ENCODE measurements around the gene RMND5B. TPM values are rescaled to one million over a fixed set of nuclear protein-coding genes. Genes with fewer than 3 reads are reported as not detected.

The RMND5B gene
- total and polyA plus RNA-seq, 10 donors = 22.2 to 52.8 (median 36.1) TPM

- H3K36me3 ChIP-seq = peaks cover 0 to 29% (median 24%) of the 10 kb centered on the region in 6 donors
- WGBS, 5 donors = 2 to 3% (median 2%) methylated on average over 53 to 68 of the region's 68 CpGs
- intact Hi-C loops (cut with DNase I; ENCODE audit: low total_unique reads) = no loop called here
- no peaks in the 10 kb centered on the region for H3K9me3 ChIP-seq
- TF ChIP-seq POLR2A (IDR thresholded peaks at IDR 0.05) (no peak), CTCF (IDR thresholded peaks at IDR 0.05 in 8 of 11, conservative IDR thresholded peaks at IDR 0.05 in 3 of 11) (peak in 1 of 11 experiments; percentile 28), POLR2AphosphoS5 (IDR thresholded peaks at IDR 0.05) (peak; percentile 92 to 96 (median 93))
- DNase-seq = peak; percentile 99
- H3K27me3 ChIP-seq (replicated peaks in 1 of 7) = no peaks in the 10 kb centered on the region
- H3K4me3 ChIP-seq = peak within 1 kb of the TSS; percentile 62 to 97 (median 91)
- H3K4me1 ChIP-seq = peaks cover 9 to 52% (median 26%) of the 10 kb centered on the region in 6 donors
- peak within 1 kb of the TSS in 7 of 8 donors; percentile 29 to 87 (median 75) for H3K27ac ChIP-seq
Measured at GRCh38 chr5:178153530-178154340, 22.9 kb downstream of the RMND5B start, which contains the start of gene NHP2. TSS of gene NHP2 (minus strand) at chr5:178153885. CDS start at chr5:178153817, 68 bp downstream.

DNA sequence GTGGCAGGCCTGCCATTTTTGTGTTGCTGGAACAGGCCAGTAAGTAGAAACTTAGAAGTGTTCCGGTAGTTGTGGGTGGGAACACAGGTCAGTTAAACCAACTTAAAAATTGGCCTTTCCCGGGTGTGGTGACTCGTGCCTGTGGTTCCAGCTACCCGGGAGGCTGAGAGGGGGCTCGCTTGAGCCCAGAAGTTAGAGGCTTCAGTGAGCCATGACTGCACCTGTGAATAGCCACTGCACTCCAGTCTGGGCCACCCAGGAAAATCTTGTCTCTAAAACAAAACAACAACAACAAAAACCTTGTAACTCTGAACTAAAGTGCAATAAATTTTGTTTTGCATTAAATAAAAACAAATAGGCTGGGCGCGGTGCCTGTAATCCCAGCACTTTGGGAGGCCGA, 24.3 kb downstream of the RMND5B start:
- no peak for DNase-seq
- Histone ChIP-seq H3K36me3 (peaks cover 0 to 16% (median 10%) of the 10 kb centered on the region in 6 donors), H3K9me3 (no peaks in the 10 kb centered on the region), H3K27ac (no peak overlapping the region), H3K4me1 (peaks cover 9 to 43% (median 26%) of the 10 kb centered on the region in 6 donors), H3K4me3 (no peak overlapping the region), H3K27me3 (replicated peaks in 1 of 7) (no peaks in the 10 kb centered on the region)
- 71 to 83% (median 77%) methylated on average over 8 of the region's 8 CpGs for WGBS, 5 donors
- intact Hi-C loops (cut with DNase I; ENCODE audit: low total_unique reads) = no loop called here
- no peak for TF ChIP-seq CTCF (IDR thresholded peaks at IDR 0.05 in 8 of 11, conservative IDR thresholded peaks at IDR 0.05 in 3 of 11)
- no peak for TF ChIP-seq POLR2A (IDR thresholded peaks at IDR 0.05)
- no peak for TF ChIP-seq POLR2AphosphoS5 (IDR thresholded peaks at IDR 0.05)

GRCh38 chr5:178160176-178160575, 29.4 kb downstream of the RMND5B start:
- H3K36me3 ChIP-seq = no peaks in the 10 kb centered on the region
- WGBS, 5 donors = 68 to 86% (median 80%) methylated on average over 5 of the region's 5 CpGs
- no peak overlapping the region for H3K4me3 ChIP-seq
- no peaks in the 10 kb centered on the region for H3K9me3 ChIP-seq
- no peak overlapping the region for H3K27ac ChIP-seq
- peaks cover 0 to 12% (median 9%) of the 10 kb centered on the region in 6 donors for H3K4me1 ChIP-seq
- intact Hi-C loops (cut with DNase I; ENCODE audit: low total_unique reads) = loop anchor here (5.0 kb wide), 1 partner anchor 83 kb away; no protein-coding TSS in a partner anchor
- TF ChIP-seq POLR2AphosphoS5 (IDR thresholded peaks at IDR 0.05) (no peak), CTCF (IDR thresholded peaks at IDR 0.05 in 8 of 11, conservative IDR thresholded peaks at IDR 0.05 in 3 of 11) (no peak), POLR2A (IDR thresholded peaks at IDR 0.05) (no peak)
- no peak for DNase-seq
- H3K27me3 ChIP-seq (replicated peaks in 1 of 7) = peaks cover 0 to 30% (median 6%) of the 10 kb centered on the region in 7 donors

DNA sequence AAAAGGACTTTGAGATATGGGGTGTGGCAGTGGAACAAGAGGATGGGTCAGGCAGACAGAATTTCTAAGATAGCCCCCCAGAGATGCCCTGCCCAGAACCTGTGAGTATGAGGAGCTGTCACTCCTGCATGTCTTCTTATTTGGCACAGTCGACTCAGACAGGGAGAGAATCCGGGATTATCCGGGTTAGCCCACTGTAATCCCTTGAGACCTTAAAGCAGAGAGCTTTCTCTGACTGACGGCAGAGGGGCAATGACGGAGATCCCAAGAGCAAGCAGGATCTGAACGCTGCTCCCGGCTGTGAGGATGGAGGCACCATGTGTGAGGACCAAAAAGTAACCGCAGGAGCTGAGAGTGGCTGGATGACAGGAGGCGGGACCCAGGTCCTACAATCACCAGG, 31.7 kb downstream of the RMND5B start:
- TF ChIP-seq POLR2A (IDR thresholded peaks at IDR 0.05) (no peak), CTCF (IDR thresholded peaks at IDR 0.05 in 8 of 11, conservative IDR thresholded peaks at IDR 0.05 in 3 of 11) (no peak), POLR2AphosphoS5 (IDR thresholded peaks at IDR 0.05) (no peak)
- H3K27ac ChIP-seq = no peak overlapping the region
- H3K4me3 ChIP-seq = no peak overlapping the region
- no peaks in the 10 kb centered on the region for H3K36me3 ChIP-seq
- DNase-seq = peak; percentile 28
- no peaks in the 10 kb centered on the region for H3K9me3 ChIP-seq
- intact Hi-C loops (cut with DNase I; ENCODE audit: low total_unique reads) = loop anchor here (5.0 kb wide), 1 partner anchor 85 kb away; no protein-coding TSS in a partner anchor
- WGBS, 5 donors = 77 to 91% (median 86%) methylated on average over 9 of the region's 9 CpGs
- peaks cover 0 to 12% (median 9%) of the 10 kb centered on the region in 6 donors for H3K4me1 ChIP-seq
- H3K27me3 ChIP-seq (replicated peaks in 1 of 7) = peaks cover 0 to 39% (median 6%) of the 10 kb centered on the region in 7 donors
